WTC11 (cell line): ENCODE data around the gene PAPLN.

Source experiments
- CTCF ChIP-seq: fragments of 200-600 bp; IDR thresholded peaks from 2 replicates; pipeline ENCODE4 v1.8.0; 2022; ENCODE audit warnings: antibody characterized with exemption
- E2F1 ChIP-seq: sonication (generic); formaldehyde crosslinking; IDR thresholded peaks from 2 replicates; pipeline ENCODE4 v1.8.0; 2022; ENCODE audit warnings: mild to moderate bottlenecking, missing genetic modification reagents
- ESRRA ChIP-seq: sonication (generic); formaldehyde crosslinking; IDR thresholded peaks from 2 replicates; pipeline ENCODE4 v1.8.1; 2022; ENCODE audit warnings: mild to moderate bottlenecking, missing genetic modification reagents, borderline replicate concordance
- KAT7 ChIP-seq: sonication (generic); formaldehyde crosslinking; IDR thresholded peaks from 2 replicates; pipeline ENCODE4 v1.8.1; 2023; ENCODE audit warnings: missing genetic modification reagents, mild to moderate bottlenecking, borderline replicate concordance
- NFYB ChIP-seq: sonication (generic); formaldehyde crosslinking; conservative IDR thresholded peaks from 2 replicates; pipeline ENCODE4 v1.8.0; 2022; ENCODE audit warnings: low read depth, missing genetic modification reagents
- NR1H2 ChIP-seq: sonication (generic); formaldehyde crosslinking; IDR thresholded peaks from 2 replicates; pipeline ENCODE4 v1.9.0; 2021; ENCODE audit warnings: mild to moderate bottlenecking, moderate library complexity, missing genetic modification reagents
- OVOL2 ChIP-seq: fragments of 250-450 bp; sonication (Bioruptor Pico); IDR thresholded peaks from 2 replicates; pipeline ENCODE4 v1.9.0; 2021; ENCODE audit warnings: mild to moderate bottlenecking, borderline replicate concordance
- USF1 ChIP-seq: sonication (generic); formaldehyde crosslinking; IDR thresholded peaks from 2 replicates; pipeline ENCODE4 v1.8.0; 2022; ENCODE audit warnings: mild to moderate bottlenecking, missing genetic modification reagents
- ZNF281 ChIP-seq: sonication (generic); formaldehyde crosslinking; IDR thresholded peaks from 2 replicates; pipeline ENCODE4 v1.8.0; 2023; ENCODE audit warnings: mild to moderate bottlenecking, missing genetic modification reagents
- TF ChIP-seq, protein P1 (sequence below): sonication (generic); formaldehyde crosslinking; IDR thresholded peaks from 2 replicates; pipeline ENCODE4 v1.8.0; 2022; ENCODE audit warnings: missing genetic modification reagents
- TF ChIP-seq, protein P2 (sequence below): sonication (generic); formaldehyde crosslinking; conservative IDR thresholded peaks from 2 replicates; pipeline ENCODE4 v1.8.1; 2022; ENCODE audit warnings: mild to moderate bottlenecking, missing genetic modification reagents

DNA sequence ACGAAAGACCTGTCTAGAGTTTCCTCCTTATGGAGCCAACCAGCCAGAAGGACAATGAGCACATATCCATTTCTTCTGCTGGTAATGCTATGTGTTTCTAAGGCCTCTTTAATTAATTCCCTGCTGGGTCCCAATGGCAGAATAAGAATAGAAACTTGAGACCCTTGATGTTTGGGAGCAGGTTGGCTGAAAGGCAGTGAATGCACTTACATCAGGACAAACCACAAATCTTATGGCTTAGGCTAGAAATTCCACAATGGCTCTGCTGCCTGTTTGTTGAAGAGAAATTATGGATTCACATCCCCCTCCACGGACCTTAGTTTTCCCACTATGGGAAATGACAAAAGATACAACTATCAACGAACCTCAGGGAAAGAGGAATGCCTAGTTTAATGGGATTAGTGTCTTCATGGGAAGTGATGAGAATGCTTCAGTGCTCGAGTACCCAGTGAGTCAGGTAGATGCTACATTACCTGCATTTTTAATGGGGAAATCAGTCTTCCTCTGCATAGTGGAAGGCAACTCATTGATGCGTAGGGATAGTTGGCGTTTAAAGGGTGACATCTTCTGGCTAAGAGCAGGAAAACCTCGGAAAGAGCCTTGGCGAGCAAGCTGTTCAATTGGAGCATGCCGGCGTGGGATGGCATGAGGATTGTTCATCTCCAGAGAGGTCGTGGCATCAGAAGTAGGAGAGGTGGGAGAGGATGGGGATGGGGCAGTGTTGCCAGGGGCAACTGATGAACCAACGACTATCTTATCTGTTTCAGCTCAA is 46.5 kb downstream of the PAPLN start:
- no peak for TF ChIP-seq KAT7 (CRISPR knock-in tag)
- TF ChIP-seq, protein P1, sequence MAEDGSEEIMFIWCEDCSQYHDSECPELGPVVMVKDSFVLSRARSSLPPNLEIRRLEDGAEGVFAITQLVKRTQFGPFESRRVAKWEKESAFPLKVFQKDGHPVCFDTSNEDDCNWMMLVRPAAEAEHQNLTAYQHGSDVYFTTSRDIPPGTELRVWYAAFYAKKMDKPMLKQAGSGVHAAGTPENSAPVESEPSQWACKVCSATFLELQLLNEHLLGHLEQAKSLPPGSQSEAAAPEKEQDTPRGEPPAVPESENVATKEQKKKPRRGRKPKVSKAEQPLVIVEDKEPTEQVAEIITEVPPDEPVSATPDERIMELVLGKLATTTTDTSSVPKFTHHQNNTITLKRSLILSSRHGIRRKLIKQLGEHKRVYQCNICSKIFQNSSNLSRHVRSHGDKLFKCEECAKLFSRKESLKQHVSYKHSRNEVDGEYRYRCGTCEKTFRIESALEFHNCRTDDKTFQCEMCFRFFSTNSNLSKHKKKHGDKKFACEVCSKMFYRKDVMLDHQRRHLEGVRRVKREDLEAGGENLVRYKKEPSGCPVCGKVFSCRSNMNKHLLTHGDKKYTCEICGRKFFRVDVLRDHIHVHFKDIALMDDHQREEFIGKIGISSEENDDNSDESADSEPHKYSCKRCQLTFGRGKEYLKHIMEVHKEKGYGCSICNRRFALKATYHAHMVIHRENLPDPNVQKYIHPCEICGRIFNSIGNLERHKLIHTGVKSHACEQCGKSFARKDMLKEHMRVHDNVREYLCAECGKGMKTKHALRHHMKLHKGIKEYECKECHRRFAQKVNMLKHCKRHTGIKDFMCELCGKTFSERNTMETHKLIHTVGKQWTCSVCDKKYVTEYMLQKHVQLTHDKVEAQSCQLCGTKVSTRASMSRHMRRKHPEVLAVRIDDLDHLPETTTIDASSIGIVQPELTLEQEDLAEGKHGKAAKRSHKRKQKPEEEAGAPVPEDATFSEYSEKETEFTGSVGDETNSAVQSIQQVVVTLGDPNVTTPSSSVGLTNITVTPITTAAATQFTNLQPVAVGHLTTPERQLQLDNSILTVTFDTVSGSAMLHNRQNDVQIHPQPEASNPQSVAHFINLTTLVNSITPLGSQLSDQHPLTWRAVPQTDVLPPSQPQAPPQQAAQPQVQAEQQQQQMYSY (CRISPR knock-in tag) = no peak
- TF ChIP-seq CTCF = no peak
- TF ChIP-seq NFYB (CRISPR knock-in tag) = no peak
- TF ChIP-seq NR1H2 = no peak
- TF ChIP-seq, protein P2, sequence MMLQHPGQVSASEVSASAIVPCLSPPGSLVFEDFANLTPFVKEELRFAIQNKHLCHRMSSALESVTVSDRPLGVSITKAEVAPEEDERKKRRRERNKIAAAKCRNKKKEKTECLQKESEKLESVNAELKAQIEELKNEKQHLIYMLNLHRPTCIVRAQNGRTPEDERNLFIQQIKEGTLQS (CRISPR knock-in tag) = no peak
- TF ChIP-seq USF1 = no peak
- no peak for TF ChIP-seq ESRRA (CRISPR knock-in tag)
- TF ChIP-seq ZNF281 = no peak
- no peak for TF ChIP-seq OVOL2 (CRISPR knock-in tag)
- TF ChIP-seq E2F1 (CRISPR knock-in tag) = no peak
